Peyer's patch (tissue), 4 donors: ENCODE measurements around the gene CHRNB4.

Experiments
- POLR2A ChIP-seq, 2 donors: fragments of 450-650 bp; IDR thresholded peaks; one replicate each; pipeline ENCODE4 v1.5.1; 2017; ENCODE audit warnings: antibody characterized with exemption in 2 of 2, mild to moderate bottlenecking in 2 of 2, moderate library complexity in 2 of 2
- TF ChIP-seq, protein P1 (sequence below), 6 experiments: fragments of 450-650 bp in 4 of 6; fragments of 200-600 bp in 2 of 6; sonication (generic) in 1 of 6; IDR thresholded peaks; one replicate each; pipeline ENCODE4 v1.5.1; 2017 to 2019; ENCODE audit warnings: antibody characterized with exemption in 6 of 6, mild to moderate bottlenecking in 3 of 6, moderate library complexity in 1 of 6

DNA sequence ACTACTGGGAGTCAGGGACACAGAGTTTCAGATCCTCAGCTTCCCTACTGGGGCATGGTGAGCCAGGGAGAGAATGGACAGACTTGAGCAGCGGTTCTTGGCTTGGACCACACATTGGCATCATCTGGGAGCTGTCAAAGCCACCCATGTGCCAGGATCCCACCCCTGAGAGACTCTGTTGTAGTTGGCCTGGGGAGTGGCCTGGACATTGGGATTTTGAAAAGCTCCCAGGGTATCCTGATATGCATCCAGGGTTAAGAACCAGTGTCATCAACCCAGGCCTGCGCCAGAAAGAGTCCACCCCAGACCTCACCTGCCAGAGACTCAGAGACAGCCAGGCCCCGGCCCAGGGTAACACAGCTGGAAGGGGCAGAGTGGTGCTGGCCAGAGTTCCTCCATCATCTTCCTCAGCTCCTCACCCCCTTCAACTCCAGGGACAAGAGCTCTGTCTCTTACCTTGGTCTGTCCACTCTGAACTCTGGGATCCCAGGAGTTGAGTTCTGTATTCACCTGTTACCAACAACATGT is 33.0 kb upstream of the CHRNB4 start:
- TF ChIP-seq, protein P1, sequence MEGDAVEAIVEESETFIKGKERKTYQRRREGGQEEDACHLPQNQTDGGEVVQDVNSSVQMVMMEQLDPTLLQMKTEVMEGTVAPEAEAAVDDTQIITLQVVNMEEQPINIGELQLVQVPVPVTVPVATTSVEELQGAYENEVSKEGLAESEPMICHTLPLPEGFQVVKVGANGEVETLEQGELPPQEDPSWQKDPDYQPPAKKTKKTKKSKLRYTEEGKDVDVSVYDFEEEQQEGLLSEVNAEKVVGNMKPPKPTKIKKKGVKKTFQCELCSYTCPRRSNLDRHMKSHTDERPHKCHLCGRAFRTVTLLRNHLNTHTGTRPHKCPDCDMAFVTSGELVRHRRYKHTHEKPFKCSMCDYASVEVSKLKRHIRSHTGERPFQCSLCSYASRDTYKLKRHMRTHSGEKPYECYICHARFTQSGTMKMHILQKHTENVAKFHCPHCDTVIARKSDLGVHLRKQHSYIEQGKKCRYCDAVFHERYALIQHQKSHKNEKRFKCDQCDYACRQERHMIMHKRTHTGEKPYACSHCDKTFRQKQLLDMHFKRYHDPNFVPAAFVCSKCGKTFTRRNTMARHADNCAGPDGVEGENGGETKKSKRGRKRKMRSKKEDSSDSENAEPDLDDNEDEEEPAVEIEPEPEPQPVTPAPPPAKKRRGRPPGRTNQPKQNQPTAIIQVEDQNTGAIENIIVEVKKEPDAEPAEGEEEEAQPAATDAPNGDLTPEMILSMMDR (IDR thresholded peaks at IDR 0.05) = no peak
- no peak for TF ChIP-seq POLR2A (IDR thresholded peaks at IDR 0.05)
